NB4 (cell line): ENCODE measurements around the gene TREM2.
A peak's percentile ranks its signal among the peaks of the same experiment; 100 is the strongest.

Experiments used
- DNase-seq: peaks from one replicate; pipeline ENCODE4 v3.0.0; 2010; ENCODE audit warnings: low read depth
- H3K4me3 ChIP-seq: one replicate; pipeline ENCODE4 v1.5.1; 2011; ENCODE audit warnings: mild to moderate bottlenecking, low read depth, low read length, moderate library complexity
- MYC ChIP-seq: IDR thresholded peaks from 2 replicates; pipeline ENCODE4 v1.6.1; 2011; ENCODE audit warnings: low read depth, low read length
- POLR2A ChIP-seq: IDR thresholded peaks from 2 replicates; pipeline ENCODE4 v1.6.1; 2011; ENCODE audit warnings: mild to moderate bottlenecking; ENCODE audit not compliant: insufficient read length; ENCODE audit errors: extremely low read depth
- TF ChIP-seq, protein P1 (sequence below): IDR thresholded peaks from one replicate; pipeline ENCODE4 v1.5.1; 2012; ENCODE audit warnings: low read depth, low read length
- TF ChIP-seq, protein P2 (sequence below): IDR thresholded peaks from 2 replicates; pipeline ENCODE4 v1.6.1; 2011; ENCODE audit warnings: low read depth, low read length

The TREM2 gene

DNA sequence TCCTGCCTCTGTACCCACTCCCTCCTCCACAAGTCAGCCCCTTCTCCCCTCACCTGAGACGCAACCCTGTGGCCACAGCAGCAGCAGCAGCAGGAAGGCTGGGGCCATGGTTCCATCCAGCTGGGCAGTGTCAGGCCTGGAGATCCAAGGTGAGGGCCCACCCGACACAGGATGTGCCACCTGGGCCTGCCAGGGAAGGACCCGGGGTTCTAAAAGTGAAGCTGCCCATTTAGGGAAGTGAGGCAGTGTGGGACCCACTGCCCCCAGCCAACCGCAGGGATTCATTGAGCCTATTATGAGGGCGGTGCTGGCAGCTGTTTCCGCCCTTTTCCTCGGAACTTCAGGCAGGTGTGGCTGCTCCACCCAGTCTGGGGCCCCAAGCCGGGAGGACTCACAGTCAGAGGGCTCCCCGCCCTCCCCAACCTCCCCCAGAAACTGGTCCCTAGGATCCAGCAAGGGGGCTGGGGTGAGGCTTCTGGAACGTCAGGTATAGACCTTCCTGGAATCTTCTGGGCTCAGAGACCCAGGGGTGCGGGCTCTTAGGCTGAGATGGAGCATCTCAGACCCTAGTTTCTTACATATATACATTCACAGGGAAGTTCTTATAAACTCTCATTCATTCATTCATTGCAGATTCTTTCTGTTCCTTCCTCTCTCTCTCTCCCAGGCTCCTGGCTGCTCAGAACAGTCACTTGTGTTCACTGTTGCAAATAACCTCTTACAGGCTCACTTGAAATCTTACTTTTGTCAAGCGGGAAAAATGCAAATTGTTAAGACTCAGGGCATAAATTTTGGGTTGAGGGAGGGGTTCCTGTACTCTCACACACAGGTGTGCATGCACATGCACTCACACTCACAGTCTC is 38.2 kb upstream of the TREM2 start, which contains the start of gene TREML2:
TREML2 (minus strand) TSS at position 249 of the 863 bp plus-strand sequence; CDS start at position 108, 141 bp downstream.
- peak within 1 kb of the TSS; percentile 48 for H3K4me3 ChIP-seq
- TF ChIP-seq MYC (no peak), POLR2A (no peak)
- TF ChIP-seq, protein P1, sequence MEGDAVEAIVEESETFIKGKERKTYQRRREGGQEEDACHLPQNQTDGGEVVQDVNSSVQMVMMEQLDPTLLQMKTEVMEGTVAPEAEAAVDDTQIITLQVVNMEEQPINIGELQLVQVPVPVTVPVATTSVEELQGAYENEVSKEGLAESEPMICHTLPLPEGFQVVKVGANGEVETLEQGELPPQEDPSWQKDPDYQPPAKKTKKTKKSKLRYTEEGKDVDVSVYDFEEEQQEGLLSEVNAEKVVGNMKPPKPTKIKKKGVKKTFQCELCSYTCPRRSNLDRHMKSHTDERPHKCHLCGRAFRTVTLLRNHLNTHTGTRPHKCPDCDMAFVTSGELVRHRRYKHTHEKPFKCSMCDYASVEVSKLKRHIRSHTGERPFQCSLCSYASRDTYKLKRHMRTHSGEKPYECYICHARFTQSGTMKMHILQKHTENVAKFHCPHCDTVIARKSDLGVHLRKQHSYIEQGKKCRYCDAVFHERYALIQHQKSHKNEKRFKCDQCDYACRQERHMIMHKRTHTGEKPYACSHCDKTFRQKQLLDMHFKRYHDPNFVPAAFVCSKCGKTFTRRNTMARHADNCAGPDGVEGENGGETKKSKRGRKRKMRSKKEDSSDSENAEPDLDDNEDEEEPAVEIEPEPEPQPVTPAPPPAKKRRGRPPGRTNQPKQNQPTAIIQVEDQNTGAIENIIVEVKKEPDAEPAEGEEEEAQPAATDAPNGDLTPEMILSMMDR = no peak
- TF ChIP-seq, protein P2, sequence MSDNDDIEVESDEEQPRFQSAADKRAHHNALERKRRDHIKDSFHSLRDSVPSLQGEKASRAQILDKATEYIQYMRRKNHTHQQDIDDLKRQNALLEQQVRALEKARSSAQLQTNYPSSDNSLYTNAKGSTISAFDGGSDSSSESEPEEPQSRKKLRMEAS = no peak
- peak; percentile 84 for DNase-seq

DNA sequence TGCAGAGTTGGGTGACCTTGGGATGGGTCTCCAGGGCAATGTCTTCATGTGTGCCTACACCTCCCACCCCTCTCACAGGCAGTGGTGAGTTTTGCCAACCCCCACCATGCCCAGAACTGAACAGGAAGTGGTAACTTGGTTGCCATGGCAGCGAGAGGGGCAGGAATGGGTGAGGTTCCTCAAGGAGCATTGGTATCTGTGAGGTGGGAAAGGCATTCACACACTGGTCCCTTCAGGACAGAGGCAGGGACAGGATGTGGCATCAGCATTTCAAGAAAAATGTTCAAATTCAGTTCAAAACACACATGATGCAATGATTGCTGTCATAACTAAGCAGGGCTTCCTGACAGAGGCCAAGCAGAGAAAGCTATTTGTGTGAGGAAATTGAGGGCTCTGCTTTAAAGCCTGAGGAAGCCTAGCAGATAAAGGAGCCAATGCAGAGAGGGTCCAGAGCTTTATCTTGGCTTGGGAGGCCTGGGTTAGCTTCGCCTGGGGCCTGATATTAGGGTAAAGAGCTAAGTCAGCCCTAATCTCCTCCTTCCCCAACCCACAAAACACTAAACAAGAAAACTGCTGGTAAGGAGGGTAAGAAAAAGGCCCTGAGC is 37.5 kb upstream of the TREM2 start:
- TF ChIP-seq MYC = no peak
- TF ChIP-seq, protein P2 = peak; percentile 34; the same call in 1 of the 2 replicates
- peak; percentile 94 for DNase-seq
- peak overlapping the region; percentile 48 for H3K4me3 ChIP-seq

DNA sequence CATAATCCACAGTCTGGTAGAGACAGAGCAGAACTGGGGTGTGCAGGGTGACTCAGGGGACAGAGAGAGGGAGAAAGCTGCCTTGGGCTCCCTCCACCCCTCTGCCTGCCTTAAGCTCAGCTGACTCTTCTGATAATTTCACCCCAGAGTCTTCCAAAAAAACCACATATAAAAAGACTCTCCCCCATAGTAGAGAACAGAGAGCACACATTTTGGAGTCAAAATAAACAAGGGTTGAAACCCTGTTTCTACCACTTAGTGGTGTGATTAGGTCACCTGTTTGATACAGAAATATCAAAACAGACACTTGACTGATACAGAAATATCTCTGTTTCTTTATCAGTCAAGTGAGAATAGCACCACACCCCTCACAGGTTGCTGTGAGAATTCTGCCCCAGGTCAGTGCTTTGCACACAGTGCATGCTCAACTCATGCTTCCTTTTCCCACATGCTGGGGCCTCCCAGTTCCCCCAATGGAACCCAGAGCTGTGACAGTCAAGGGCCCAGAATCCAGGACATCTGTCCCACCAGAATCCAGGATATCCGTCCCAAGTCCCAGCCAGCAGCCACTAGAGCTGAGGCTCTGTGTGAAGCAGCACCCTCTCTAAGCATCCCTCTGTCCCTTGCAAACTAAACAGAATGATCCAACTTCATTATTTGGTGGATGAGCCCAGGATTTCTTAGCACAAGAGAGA is 36.8 kb upstream of the TREM2 start:
- DNase-seq = peak; percentile 53

DNA sequence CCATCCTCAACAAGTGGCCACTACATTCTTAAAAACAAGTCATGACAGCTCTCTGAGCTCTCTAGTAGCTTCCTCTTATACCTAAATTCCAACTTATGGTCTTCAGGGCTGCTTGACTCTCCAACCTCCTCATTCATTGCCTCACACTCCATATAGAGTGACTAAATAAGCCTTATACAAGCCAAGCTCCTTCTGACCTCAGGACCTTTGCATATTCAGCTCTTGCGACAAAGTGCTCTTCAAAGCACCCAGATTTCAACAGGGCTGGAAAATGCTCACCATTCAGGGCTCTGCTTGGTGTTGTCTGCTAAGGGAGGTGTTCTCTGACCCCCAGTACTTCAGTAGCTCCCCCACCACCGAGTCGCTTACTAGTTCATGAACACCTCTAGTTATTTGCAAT is 34.3 kb upstream of the TREM2 start:
- DNase-seq = no peak
- H3K4me3 ChIP-seq = no peak overlapping the region
- TF ChIP-seq, protein P2 = no peak
- no peak for TF ChIP-seq POLR2A
- TF ChIP-seq, protein P1 = no peak
- no peak for TF ChIP-seq MYC

More for the DNA sequence above, 36.8 kb upstream of the TREM2 start:
- TF ChIP-seq, protein P2 = no peak
- TF ChIP-seq MYC = no peak
- TF ChIP-seq, protein P1 = no peak
- H3K4me3 ChIP-seq = peak overlapping the region; percentile 33

DNA sequence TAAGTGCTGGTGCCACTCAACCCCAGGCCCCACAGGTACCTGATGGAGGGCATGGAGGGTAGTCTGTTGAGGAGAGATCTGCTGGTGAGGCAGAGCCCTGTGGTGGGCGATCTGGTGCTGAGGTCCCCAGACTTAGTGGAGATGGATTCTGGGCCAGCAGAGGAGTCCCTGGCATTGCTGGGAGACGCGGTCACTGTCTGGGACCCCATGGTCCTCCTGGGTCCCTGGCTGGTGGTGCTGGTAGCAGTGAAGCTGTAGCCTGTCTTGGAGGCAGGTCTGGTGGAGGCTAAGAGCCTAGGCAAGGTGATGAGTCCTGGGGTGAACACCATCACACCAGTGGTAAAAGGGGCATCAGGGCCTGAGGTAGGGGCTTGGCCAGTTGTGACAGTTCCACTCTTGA is 31.5 kb upstream of the TREM2 start:
- H3K4me3 ChIP-seq = no peak overlapping the region
- no peak for DNase-seq
- TF ChIP-seq, protein P1 = no peak
- TF ChIP-seq, protein P2 = no peak
- TF ChIP-seq POLR2A (no peak), MYC (no peak)
